ENCODE measurements around the gene MTHFD2L.

DNA sequence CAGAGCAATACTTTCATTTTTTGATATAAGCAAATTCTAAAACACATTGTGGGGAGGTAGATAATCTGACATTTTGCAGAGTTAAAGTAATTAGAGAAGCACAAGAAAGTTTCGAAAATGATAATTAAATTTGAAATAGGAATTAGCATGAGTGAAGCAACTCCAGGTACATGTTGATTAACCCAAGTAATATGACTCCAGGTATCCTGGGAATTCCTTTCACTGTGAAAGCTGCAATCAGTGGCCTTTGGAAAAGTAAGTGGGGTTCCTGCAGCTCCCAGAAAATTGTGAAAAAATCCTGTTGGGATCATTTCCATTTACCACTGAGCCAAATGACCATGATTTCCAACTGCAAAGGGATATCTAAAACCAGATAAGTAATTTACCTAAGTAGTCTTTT, 32.9 kb upstream of the MTHFD2L start:
- TF ChIP-seq POLR2AphosphoS5 (IDR thresholded peaks at IDR 0.05; ENCODE audit: borderline replicate concordance, low read depth, low read length) = no peak
- no peak for TF ChIP-seq EZH2 (IDR thresholded peaks at IDR 0.05)
- TF ChIP-seq FOXP2 (optimal IDR thresholded peaks at IDR 0.05; ENCODE audit: control extremely low read depth, extremely low read length, insufficient read depth) = no peak
